GM18517 (cell line): ENCODE results near the gene RAB6B.

Source experiments
- ATAC-seq: cut with Tn5 transposase; IDR thresholded peaks from one replicate; pipeline ENCODE4 v1.9.1; 2021; ENCODE audit warnings: mild to moderate bottlenecking, moderate library complexity; ENCODE audit not compliant: unreplicated experiment

The RAB6B gene

GRCh38 chr3:133881939-133882825 is 13.5 kb downstream of the RAB6B start:
- ATAC-seq: no peak

- ATAC-seq: no peak
Measured at GRCh38 chr3:133881492-133881891, 14.2 kb downstream of the RAB6B start.

GRCh38 chr3:133880886-133881455 is 14.7 kb downstream of the RAB6B start:
- ATAC-seq: no peak

- ATAC-seq: no peak
Measured at GRCh38 chr3:133880287-133880686, 15.4 kb downstream of the RAB6B start.

GRCh38 chr3:133878518-133878917 is 17.2 kb downstream of the RAB6B start:
- no peak for ATAC-seq

- no peak for ATAC-seq
Measured at GRCh38 chr3:133877221-133877620, 18.5 kb downstream of the RAB6B start.

GRCh38 chr3:133874761-133875438 is 20.8 kb downstream of the RAB6B start:
- ATAC-seq: no peak

- ATAC-seq: no peak
Measured at GRCh38 chr3:133874344-133874743, 21.3 kb downstream of the RAB6B start.

GRCh38 chr3:133872781-133873180 is 22.9 kb downstream of the RAB6B start:
- ATAC-seq: no peak

GRCh38 chr3:133872161-133872560 is 23.5 kb downstream of the RAB6B start:
- no peak for ATAC-seq

GRCh38 chr3:133871368-133872090 is 24.2 kb downstream of the RAB6B start:
- ATAC-seq: no peak

- ATAC-seq: no peak
Measured at GRCh38 chr3:133870822-133871221, 24.9 kb downstream of the RAB6B start.

GRCh38 chr3:133869586-133869985 is 26.1 kb downstream of the RAB6B start:
- ATAC-seq: no peak

- ATAC-seq: no peak
Measured at GRCh38 chr3:133868758-133869475, 26.8 kb downstream of the RAB6B start.

GRCh38 chr3:133868186-133868585 is 27.5 kb downstream of the RAB6B start:
- ATAC-seq: no peak

GRCh38 chr3:133866141-133866540 is 29.5 kb downstream of the RAB6B start:
- no peak for ATAC-seq

- no peak for ATAC-seq
Measured at GRCh38 chr3:133865136-133865855, 30.4 kb downstream of the RAB6B start.

GRCh38 chr3:133864616-133865015 is 31.1 kb downstream of the RAB6B start:
- no peak for ATAC-seq

- no peak for ATAC-seq
Measured at GRCh38 chr3:133863911-133864310, 31.8 kb downstream of the RAB6B start.

- no peak for ATAC-seq
Measured at GRCh38 chr3:133862161-133862560, 33.5 kb downstream of the RAB6B start.
